Gastrocnemius medialis (tissue), 4 donors: Measurements from ENCODE around the gene CDK5RAP1. TPM values are rescaled to one million over a fixed set of nuclear protein-coding genes. Genes with fewer than 3 reads are reported as not detected.

ENCODE experiments used
- ATAC-seq, 2 donors: fragments of 150-250 bp; one replicate each; pipeline ENCODE4 v1.9.1; 2016
- DNase-seq, 2 donors: peaks; one replicate each; pipeline ENCODE4 v3.0.0-alpha.2; 2019
- H3K27ac ChIP-seq, 4 donors: fragments of 200-600 bp; sonication (generic); 1 replicate in 1 of 4; 2 replicates in 3 of 4; pipeline ENCODE4 v1.5.1; 2016 to 2018; ENCODE audit warnings: mild to moderate bottlenecking in 2 of 4, moderate library complexity in 1 of 4
- H3K27me3 ChIP-seq, 3 donors: fragments of 200-600 bp; sonication (generic) in 2 of 3; 1 replicate in 1 of 3; 2 replicates in 2 of 3; pipeline versions ENCODE4 v1.5.1 to v1.6.0; 2016 to 2019; ENCODE audit warnings: mild to moderate bottlenecking in 1 of 3, moderate library complexity in 1 of 3
- H3K36me3 ChIP-seq, 2 donors: fragments of 200-600 bp; sonication (generic) in 1 of 2; one replicate each; pipeline ENCODE4 v1.5.1; 2017 to 2018
- H3K4me1 ChIP-seq, 2 donors: fragments of 200-600 bp; sonication (generic) in 1 of 2; one replicate each; pipeline ENCODE4 v1.5.1; 2016 to 2017; ENCODE audit warnings: mild to moderate bottlenecking in 2 of 2
- H3K4me3 ChIP-seq, 4 donors: fragments of 200-600 bp; sonication (generic) in 3 of 4; 1 replicate in 1 of 4; 2 replicates in 3 of 4; pipeline ENCODE4 v1.5.1; 2016 to 2019; ENCODE audit warnings: mild to moderate bottlenecking in 2 of 4
- H3K9me3 ChIP-seq, 3 donors: fragments of 200-600 bp; sonication (generic) in 2 of 3; 1 replicate in 1 of 3; 2 replicates in 2 of 3; pipeline ENCODE4 v1.5.1; 2016 to 2019
- POLR2A ChIP-seq, 2 donors: fragments of 450-650 bp; IDR thresholded peaks; one replicate each; pipeline ENCODE4 v1.6.1; 2017; ENCODE audit warnings: antibody characterized with exemption in 2 of 2, mild to moderate bottlenecking in 2 of 2, moderate library complexity in 2 of 2
- in situ Hi-C, 4 donors: fragments of 200-750 bp; cut with MboI; loops; one replicate each; pipeline versions ENCODE4 v1.15.0 to v1.8.0; 2017; ENCODE audit warnings: low sequenced_read_pairs in 4 of 4
- intact Hi-C: fragments of 100-400 bp; cut with DNase I; formaldehyde crosslinking; loops from one replicate; pipeline ENCODE4 v1.15.1; 2023; ENCODE audit warnings: low total_unique reads
- total RNA-seq, 4 donors: library from RNA; depleted of rRNA; stranded (reverse); fragments of >200 nt; gene quantifications; one replicate each; pipeline versions ENCODE4 v1.1.0 to v1.2.3, GENCODE V29; 2016
- TF ChIP-seq, protein P1 (sequence below), 5 experiments: fragments of 450-650 bp in 3 of 5; fragments of 200-600 bp in 2 of 5; sonication (generic) in 2 of 5; IDR thresholded peaks in 4 of 5; conservative IDR thresholded peaks in 1 of 5; 1 replicate in 4 of 5; 2 replicates in 1 of 5; pipeline ENCODE4 v1.5.1; 2016 to 2019; ENCODE audit warnings: antibody characterized with exemption in 5 of 5, mild to moderate bottlenecking in 3 of 5, moderate library complexity in 3 of 5

The CDK5RAP1 gene
- total RNA-seq, 4 donors from 2014 or later = 23.2 to 27.6 (median 25.8) TPM

- DNase-seq (no peak), ATAC-seq (no peak)
- no peak overlapping the region for H3K27ac ChIP-seq
- in situ Hi-C loops (loop anchor here in 1 of 4 donors (25.0 kb wide), 1 partner anchor 108 kb away; the partner anchor contains the start of gene BPIFA3), intact Hi-C loops (no loop called here)
- no peaks in the 10 kb centered on the region for H3K36me3 ChIP-seq
- H3K9me3 ChIP-seq = no peaks in the 10 kb centered on the region
- peaks cover 0 to 3% (median 0%) of the 10 kb centered on the region in 3 donors for H3K27me3 ChIP-seq
- no peak overlapping the region for H3K4me3 ChIP-seq
- TF ChIP-seq, protein P1, sequence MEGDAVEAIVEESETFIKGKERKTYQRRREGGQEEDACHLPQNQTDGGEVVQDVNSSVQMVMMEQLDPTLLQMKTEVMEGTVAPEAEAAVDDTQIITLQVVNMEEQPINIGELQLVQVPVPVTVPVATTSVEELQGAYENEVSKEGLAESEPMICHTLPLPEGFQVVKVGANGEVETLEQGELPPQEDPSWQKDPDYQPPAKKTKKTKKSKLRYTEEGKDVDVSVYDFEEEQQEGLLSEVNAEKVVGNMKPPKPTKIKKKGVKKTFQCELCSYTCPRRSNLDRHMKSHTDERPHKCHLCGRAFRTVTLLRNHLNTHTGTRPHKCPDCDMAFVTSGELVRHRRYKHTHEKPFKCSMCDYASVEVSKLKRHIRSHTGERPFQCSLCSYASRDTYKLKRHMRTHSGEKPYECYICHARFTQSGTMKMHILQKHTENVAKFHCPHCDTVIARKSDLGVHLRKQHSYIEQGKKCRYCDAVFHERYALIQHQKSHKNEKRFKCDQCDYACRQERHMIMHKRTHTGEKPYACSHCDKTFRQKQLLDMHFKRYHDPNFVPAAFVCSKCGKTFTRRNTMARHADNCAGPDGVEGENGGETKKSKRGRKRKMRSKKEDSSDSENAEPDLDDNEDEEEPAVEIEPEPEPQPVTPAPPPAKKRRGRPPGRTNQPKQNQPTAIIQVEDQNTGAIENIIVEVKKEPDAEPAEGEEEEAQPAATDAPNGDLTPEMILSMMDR (IDR thresholded peaks at IDR 0.05 in 4 of 5, conservative IDR thresholded peaks at IDR 0.05 in 1 of 5) = no peak
- H3K4me1 ChIP-seq = no peaks in the 10 kb centered on the region
Observed at GRCh38 chr20:33320006-33320405, 81.3 kb downstream of the CDK5RAP1 start.

- no peaks in the 10 kb centered on the region for H3K9me3 ChIP-seq
- TF ChIP-seq, protein P1 (IDR thresholded peaks at IDR 0.05 in 4 of 5, conservative IDR thresholded peaks at IDR 0.05 in 1 of 5) = no peak
- TF ChIP-seq POLR2A (IDR thresholded peaks at IDR 0.05) = no peak
- intact Hi-C loops (no loop called here), in situ Hi-C loops (loop anchor here in 1 of 4 donors (25.0 kb wide), 1 partner anchor 106 kb away; the partner anchor contains the start of gene BPIFA3)
- no peak overlapping the region for H3K27ac ChIP-seq
- DNase-seq (no peak), ATAC-seq (no peak)
- H3K4me3 ChIP-seq = no peak overlapping the region
- H3K27me3 ChIP-seq = peaks cover 0 to 3% (median 0%) of the 10 kb centered on the region in 3 donors
- H3K4me1 ChIP-seq = no peaks in the 10 kb centered on the region
- H3K36me3 ChIP-seq = no peaks in the 10 kb centered on the region
Observed at GRCh38 chr20:33318096-33318429, 83.3 kb downstream of the CDK5RAP1 start.

- H3K27ac ChIP-seq = no peak overlapping the region
- no peak overlapping the region for H3K4me3 ChIP-seq
- no peaks in the 10 kb centered on the region for H3K9me3 ChIP-seq
- H3K4me1 ChIP-seq = no peaks in the 10 kb centered on the region
- intact Hi-C loops = no loop called here
- H3K27me3 ChIP-seq = peaks cover 0 to 3% (median 0%) of the 10 kb centered on the region in 3 donors
- in situ Hi-C loops = loop anchor here in 1 of 4 donors (25.0 kb wide), 1 partner anchor 105 kb away; the partner anchor contains the start of gene BPIFA3
- no peaks in the 10 kb centered on the region for H3K36me3 ChIP-seq
- TF ChIP-seq, protein P1 (IDR thresholded peaks at IDR 0.05 in 4 of 5, conservative IDR thresholded peaks at IDR 0.05 in 1 of 5) = no peak
- TF ChIP-seq POLR2A (IDR thresholded peaks at IDR 0.05) = no peak
- ATAC-seq = no peak
- no peak for DNase-seq
Observed at GRCh38 chr20:33317424-33318095, 83.8 kb downstream of the CDK5RAP1 start.

DNA sequence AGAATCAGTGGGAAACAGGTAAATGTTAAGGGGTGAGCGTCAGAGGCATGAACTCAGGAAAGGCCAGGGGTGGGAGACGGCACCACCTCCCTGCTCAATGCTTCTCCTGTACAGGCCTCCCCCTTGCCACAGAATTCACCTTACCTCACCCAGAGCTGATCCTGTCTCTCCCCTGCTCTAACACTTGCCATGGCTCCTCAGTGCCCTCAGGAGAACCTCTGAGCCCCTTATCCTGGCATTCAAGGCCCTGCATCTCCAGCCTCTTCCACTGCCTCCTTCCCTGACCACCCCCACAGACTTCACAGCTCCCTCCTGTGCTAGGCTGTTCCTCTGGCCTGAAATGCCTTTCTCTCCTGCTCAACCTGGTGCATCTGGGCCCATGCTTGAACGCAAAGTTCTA, 84.4 kb downstream of the CDK5RAP1 start:
- in situ Hi-C loops = loop anchor here in 1 of 4 donors (25.0 kb wide), 1 partner anchor 105 kb away; the partner anchor contains the start of gene BPIFA3
- H3K9me3 ChIP-seq = no peaks in the 10 kb centered on the region
- ATAC-seq (no peak), DNase-seq (no peak)
- TF ChIP-seq, protein P1 (IDR thresholded peaks at IDR 0.05 in 4 of 5, conservative IDR thresholded peaks at IDR 0.05 in 1 of 5) = no peak
- TF ChIP-seq POLR2A (IDR thresholded peaks at IDR 0.05) = no peak
- H3K36me3 ChIP-seq = no peaks in the 10 kb centered on the region
- intact Hi-C loops = no loop called here
- H3K27ac ChIP-seq = no peak overlapping the region
- H3K4me1 ChIP-seq = no peaks in the 10 kb centered on the region
- peaks cover 0 to 3% (median 0%) of the 10 kb centered on the region in 3 donors for H3K27me3 ChIP-seq
- H3K4me3 ChIP-seq = no peak overlapping the region
